HG03442 (cell line): Measurements from ENCODE around the gene ARAP2.

Experiments used
- ATAC-seq: cut with Tn5 transposase; IDR thresholded peaks from one replicate; pipeline ENCODE4 v1.9.1; 2021; ENCODE audit warnings: mild to moderate bottlenecking, moderate library complexity; ENCODE audit not compliant: unreplicated experiment

Gene ARAP2

GRCh38 chr4:36218121-36218520 lies 26.2 kb downstream of the ARAP2 start:
- ATAC-seq: peak; percentile 66

- ATAC-seq: no peak
Measured at GRCh38 chr4:36215627-36216026, 28.7 kb downstream of the ARAP2 start.

- no peak for ATAC-seq
Measured at GRCh38 chr4:36214735-36215485, 29.4 kb downstream of the ARAP2 start.

GRCh38 chr4:36213977-36214376 lies 30.3 kb downstream of the ARAP2 start:
- ATAC-seq: no peak

- no peak for ATAC-seq
Measured at GRCh38 chr4:36211084-36211483, 33.2 kb downstream of the ARAP2 start.

GRCh38 chr4:36209941-36210649 lies 34.2 kb downstream of the ARAP2 start:
- peak; percentile 61 for ATAC-seq

GRCh38 chr4:36208893-36209473 lies 35.3 kb downstream of the ARAP2 start:
- peak; percentile 84 for ATAC-seq

GRCh38 chr4:36207831-36208520 lies 36.3 kb downstream of the ARAP2 start:
- no peak for ATAC-seq

GRCh38 chr4:36207367-36207766 lies 36.9 kb downstream of the ARAP2 start:
- ATAC-seq: no peak

GRCh38 chr4:36206603-36207311 lies 37.6 kb downstream of the ARAP2 start:
- no peak for ATAC-seq

- no peak for ATAC-seq
Measured at GRCh38 chr4:36206012-36206411, 38.3 kb downstream of the ARAP2 start.

- ATAC-seq: no peak
Measured at GRCh38 chr4:36198861-36199260, 45.5 kb downstream of the ARAP2 start.

- no peak for ATAC-seq
Measured at GRCh38 chr4:36198068-36198808, 46.1 kb downstream of the ARAP2 start.

GRCh38 chr4:36197501-36197900 lies 46.8 kb downstream of the ARAP2 start:
- ATAC-seq: no peak

GRCh38 chr4:36196145-36196913 lies 48.0 kb downstream of the ARAP2 start:
- ATAC-seq: no peak

GRCh38 chr4:36192922-36193321 lies 51.4 kb downstream of the ARAP2 start:
- no peak for ATAC-seq

GRCh38 chr4:36189511-36190226 lies 54.6 kb downstream of the ARAP2 start:
- peak; percentile 80 for ATAC-seq

- no peak for ATAC-seq
Measured at GRCh38 chr4:36187723-36188333, 56.5 kb downstream of the ARAP2 start.
